Neural progenitor cell (in vitro differentiated cells): Measurements from ENCODE around the gene TXNL4B. TPM values are rescaled to one million over a fixed set of nuclear protein-coding genes. Genes with fewer than 3 reads are reported as not detected.

ENCODE experiments used
- DNase-seq: peaks from one replicate; pipeline ENCODE4 v3.0.0-alpha.2; 2016; ENCODE audit warnings: low spot score
- H2AFZ ChIP-seq: fragments of 200-600 bp; sonication (generic); replicated peaks from 2 replicates; pipeline ENCODE4 v1.6.1; 2016; ENCODE audit warnings: antibody characterized with exemption
- H3F3A ChIP-seq: fragments of 200-600 bp; sonication (generic); 2 replicates; pipeline ENCODE4 v1.6.1; 2016; ENCODE audit warnings: antibody characterized with exemption, low read depth
- H3K27ac ChIP-seq: fragments of 200-600 bp; sonication (generic); 2 replicates; pipeline ENCODE4 v1.5.1; 2016; ENCODE audit warnings: mild to moderate bottlenecking
- H3K27me3 ChIP-seq: fragments of 200-600 bp; sonication (generic); 2 replicates; pipeline ENCODE4 v1.6.1; 2016; ENCODE audit warnings: mild to moderate bottlenecking, moderate library complexity
- H3K36me3 ChIP-seq: fragments of 200-600 bp; sonication (generic); 2 replicates; pipeline ENCODE4 v1.5.1; 2016
- H3K4me1 ChIP-seq: fragments of 200-600 bp; sonication (generic); 2 replicates; pipeline ENCODE4 v1.6.1; 2016; ENCODE audit warnings: mixed run types
- H3K4me2 ChIP-seq: fragments of 200-600 bp; sonication (generic); 2 replicates; pipeline ENCODE4 v1.6.1; 2016
- H3K4me3 ChIP-seq: fragments of 200-600 bp; sonication (generic); 2 replicates; pipeline ENCODE4 v1.5.1; 2016
- H3K79me2 ChIP-seq: fragments of 200-600 bp; sonication (generic); 2 replicates; pipeline ENCODE4 v1.6.1; 2016; ENCODE audit warnings: low read depth
- H3K9ac ChIP-seq: fragments of 200-600 bp; sonication (generic); 2 replicates; pipeline ENCODE4 v1.6.1; 2016
- H3K9me3 ChIP-seq: fragments of 200-600 bp; sonication (generic); 2 replicates; pipeline ENCODE4 v1.5.1; 2016; ENCODE audit warnings: low read depth
- H4K20me1 ChIP-seq: fragments of 200-600 bp; sonication (generic); 2 replicates; pipeline ENCODE4 v1.6.1; 2016; ENCODE audit warnings: low read depth
- H3K27ac Mint-ChIP-seq: 3 replicates; pipeline ENCODE4 v1.8.0; 2021; ENCODE audit warnings: mixed read lengths
- H3K27me3 Mint-ChIP-seq: 2 replicates; pipeline ENCODE4 v1.8.0; 2022; ENCODE audit warnings: low read depth, mild to moderate bottlenecking, inconsistent platforms, moderate library complexity, mixed read lengths; ENCODE audit not compliant: insufficient read depth
- H3K36me3 Mint-ChIP-seq: 3 replicates; pipeline ENCODE4 v1.8.0; 2021; ENCODE audit warnings: mixed read lengths
- H3K4me1 Mint-ChIP-seq: 3 replicates; pipeline ENCODE4 v1.8.0; 2021; ENCODE audit warnings: mixed read lengths
- H3K4me3 Mint-ChIP-seq: 3 replicates; pipeline ENCODE4 v1.8.0; 2021; ENCODE audit warnings: mild to moderate bottlenecking, moderate library complexity, mixed read lengths
- H3K9me3 Mint-ChIP-seq: 3 replicates; pipeline ENCODE4 v1.8.0; 2020; ENCODE audit warnings: mixed read lengths
- CTCF ChIP-seq: fragments of 200-600 bp; sonication (generic); IDR thresholded peaks from 2 replicates; pipeline ENCODE4 v1.5.1; 2017; ENCODE audit warnings: antibody characterized with exemption, mild to moderate bottlenecking
- EZH2 ChIP-seq: fragments of 200-600 bp; sonication (generic); IDR thresholded peaks from 2 replicates; pipeline ENCODE4 v1.6.1; 2017; ENCODE audit warnings: antibody characterized with exemption, mild to moderate bottlenecking, moderate library complexity
- EZH2phosphoT487 ChIP-seq: fragments of 200-600 bp; sonication (generic); IDR thresholded peaks from 2 replicates; pipeline ENCODE4 v1.6.1; 2017; ENCODE audit warnings: antibody characterized with exemption
- total RNA-seq: library from RNA; depleted of rRNA; stranded (reverse); fragments of >200 nt; gene quantifications from 2 replicates; pipeline ENCODE4 v1.2.3, GENCODE V29; 2015; ENCODE audit warnings: low replicate concordance

TXNL4B gene
- total RNA-seq, 1 donor from 2014 or later = 23.4 TPM

GRCh38 chr16:72138064-72138572, 44.7 kb upstream of the TXNL4B start:
- no peak for DNase-seq
- H3K4me3 ChIP-seq = no peak overlapping the region
- H3K27me3 Mint-ChIP-seq = peaks cover 4% of the 10 kb centered on the region
- H3K36me3 Mint-ChIP-seq = no peaks in the 10 kb centered on the region
- H3K9ac ChIP-seq = no peak overlapping the region
- no peak overlapping the region for H3K4me2 ChIP-seq
- H3K27ac Mint-ChIP-seq = no peak overlapping the region
- H4K20me1 ChIP-seq = no peaks in the 10 kb centered on the region
- no peaks in the 10 kb centered on the region for H3K9me3 ChIP-seq
- no peaks in the 10 kb centered on the region for H3K9me3 Mint-ChIP-seq
- H3F3A ChIP-seq = no peaks in the 10 kb centered on the region
- peaks cover 21% of the 10 kb centered on the region for H3K4me1 Mint-ChIP-seq
- H3K36me3 ChIP-seq = no peaks in the 10 kb centered on the region
- H2AFZ ChIP-seq = no peak overlapping the region
- no peak for TF ChIP-seq CTCF
- no peaks in the 10 kb centered on the region for H3K27me3 ChIP-seq
- H3K79me2 ChIP-seq = no peaks in the 10 kb centered on the region
- no peak overlapping the region for H3K27ac ChIP-seq
- H3K4me3 Mint-ChIP-seq = no peak overlapping the region
- H3K4me1 ChIP-seq = no peaks in the 10 kb centered on the region

- no peaks in the 10 kb centered on the region for H3K36me3 Mint-ChIP-seq
- Histone ChIP-seq H4K20me1 (no peaks in the 10 kb centered on the region), H3K36me3 (no peaks in the 10 kb centered on the region), H3K4me1 (no peaks in the 10 kb centered on the region), H3K9me3 (no peaks in the 10 kb centered on the region), H3K27ac (no peak overlapping the region), H3F3A (no peaks in the 10 kb centered on the region), H3K27me3 (no peaks in the 10 kb centered on the region), H3K9ac (no peak overlapping the region), H3K4me3 (no peak overlapping the region), H2AFZ (no peak overlapping the region), H3K4me2 (no peak overlapping the region), H3K79me2 (no peaks in the 10 kb centered on the region)
- no peak overlapping the region for H3K4me3 Mint-ChIP-seq
- H3K9me3 Mint-ChIP-seq = no peaks in the 10 kb centered on the region
- no peak for DNase-seq
- peaks cover 21% of the 10 kb centered on the region for H3K4me1 Mint-ChIP-seq
- peaks cover 6% of the 10 kb centered on the region for H3K27me3 Mint-ChIP-seq
- no peak overlapping the region for H3K27ac Mint-ChIP-seq
- no peak for TF ChIP-seq EZH2
- no peak for TF ChIP-seq EZH2phosphoT487
- TF ChIP-seq CTCF = no peak
These were observed 44.1 kb upstream of the TXNL4B start for GRCh38 chr16:72137380-72138063.

DNA sequence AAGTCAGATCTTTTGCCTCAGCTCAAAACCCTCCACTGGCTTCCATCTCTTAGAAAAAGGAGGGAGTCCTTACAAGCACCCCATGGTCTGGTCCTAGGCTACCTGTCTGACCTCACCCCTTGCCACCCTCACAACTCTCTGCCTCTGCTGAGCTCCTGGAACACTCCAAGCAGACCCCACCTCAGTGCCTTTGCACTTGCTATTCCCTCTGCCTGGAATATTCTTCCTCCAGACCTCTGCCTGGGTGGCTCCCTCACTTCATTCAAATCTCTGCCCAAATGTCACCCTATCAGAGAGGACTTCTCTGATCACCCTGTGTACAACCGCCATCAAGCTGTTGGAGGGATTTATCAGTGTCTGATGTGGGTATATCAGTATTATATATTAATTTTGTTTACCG, 41.1 kb upstream of the TXNL4B start:
- H3K9me3 ChIP-seq = no peaks in the 10 kb centered on the region
- H3K4me3 ChIP-seq = no peak overlapping the region
- H3K27ac Mint-ChIP-seq = no peak overlapping the region
- H3K27me3 Mint-ChIP-seq = peaks cover 6% of the 10 kb centered on the region
- no peak for DNase-seq
- H3K9me3 Mint-ChIP-seq = no peaks in the 10 kb centered on the region
- no peak overlapping the region for H2AFZ ChIP-seq
- peaks cover under 1% of the 10 kb centered on the region for H3K4me1 ChIP-seq
- peaks cover 12% of the 10 kb centered on the region for H3K4me1 Mint-ChIP-seq
- H3K79me2 ChIP-seq = no peaks in the 10 kb centered on the region
- H3K4me3 Mint-ChIP-seq = no peak overlapping the region
- H3K36me3 ChIP-seq = no peaks in the 10 kb centered on the region
- H3F3A ChIP-seq = no peaks in the 10 kb centered on the region
- H3K36me3 Mint-ChIP-seq = no peaks in the 10 kb centered on the region
- TF ChIP-seq EZH2 (no peak), EZH2phosphoT487 (no peak), CTCF (no peak)
- no peak overlapping the region for H3K27ac ChIP-seq
- H3K27me3 ChIP-seq = no peaks in the 10 kb centered on the region
- H4K20me1 ChIP-seq = no peaks in the 10 kb centered on the region
- H3K4me2 ChIP-seq = no peak overlapping the region
- no peak overlapping the region for H3K9ac ChIP-seq
